Chondrocyte (in vitro differentiated cells): ENCODE results near the gene WWOX. TPM values are rescaled to one million over a fixed set of nuclear protein-coding genes. Genes with fewer than 3 reads are reported as not detected.

Source experiments
- DNase-seq: peaks from one replicate; pipeline ENCODE4 v3.0.0; 2021; ENCODE audit warnings: mixed read lengths, low spot score
- H3K27ac Mint-ChIP-seq: one replicate; pipeline ENCODE4 v1.8.0; 2021; ENCODE audit warnings: mild to moderate bottlenecking, moderate library complexity, mixed read lengths; ENCODE audit not compliant: unreplicated experiment
- H3K27me3 Mint-ChIP-seq: 2 replicates; pipeline ENCODE4 v1.8.0; 2021; ENCODE audit warnings: low read depth, mixed read lengths
- H3K36me3 Mint-ChIP-seq: 2 replicates; pipeline ENCODE4 v1.8.0; 2021; ENCODE audit warnings: low read depth, mixed read lengths
- H3K4me1 Mint-ChIP-seq: 2 replicates; pipeline ENCODE4 v1.8.0; 2021; ENCODE audit warnings: low read depth, mild to moderate bottlenecking, mixed read lengths
- H3K4me3 Mint-ChIP-seq: one replicate; pipeline ENCODE4 v1.8.0; 2021; ENCODE audit warnings: mild to moderate bottlenecking, moderate library complexity, mixed read lengths; ENCODE audit not compliant: unreplicated experiment
- H3K9me3 Mint-ChIP-seq: 2 replicates; pipeline ENCODE4 v1.8.0; 2021; ENCODE audit warnings: low read depth, mixed read lengths
- CTCF ChIP-seq: fragments of 200-600 bp; sonication (generic); IDR thresholded peaks from 2 replicates; pipeline ENCODE4 v1.5.0; 2021; ENCODE audit warnings: antibody characterized with exemption, mild to moderate bottlenecking, moderate library complexity
- total RNA-seq: library from RNA; stranded (reverse); gene quantifications from 3 replicates; pipeline ENCODE4 v1.2.1, GENCODE V29; 2021

The WWOX gene
- total RNA-seq, 1 donor from 2014 or later: 12.1 TPM

- H3K4me3 Mint-ChIP-seq: no peak overlapping the region
- peaks cover 6% of the 10 kb centered on the region for H3K4me1 Mint-ChIP-seq
- H3K27ac Mint-ChIP-seq: no peak overlapping the region
- no peak for DNase-seq
- no peak for TF ChIP-seq CTCF
- no peaks in the 10 kb centered on the region for H3K27me3 Mint-ChIP-seq
- no peaks in the 10 kb centered on the region for H3K9me3 Mint-ChIP-seq
- no peaks in the 10 kb centered on the region for H3K36me3 Mint-ChIP-seq
Observed at GRCh38 chr16:78740269-78740668, 640.8 kb downstream of the WWOX start.

GRCh38 chr16:78742501-78743283 is 643.2 kb downstream of the WWOX start:
- Mint-ChIP-seq H3K27ac (no peak overlapping the region), H3K4me3 (no peak overlapping the region), H3K4me1 (peaks cover 14% of the 10 kb centered on the region), H3K27me3 (no peaks in the 10 kb centered on the region), H3K9me3 (peaks cover 6% of the 10 kb centered on the region), H3K36me3 (no peaks in the 10 kb centered on the region)
- no peak for TF ChIP-seq CTCF
- DNase-seq: no peak

GRCh38 chr16:78743556-78743955 is 644.1 kb downstream of the WWOX start:
- Mint-ChIP-seq H3K9me3 (peaks cover 6% of the 10 kb centered on the region), H3K36me3 (no peaks in the 10 kb centered on the region), H3K4me1 (peaks cover 14% of the 10 kb centered on the region), H3K27me3 (no peaks in the 10 kb centered on the region), H3K4me3 (no peak overlapping the region), H3K27ac (no peak overlapping the region)
- no peak for DNase-seq
- no peak for TF ChIP-seq CTCF

- H3K9me3 Mint-ChIP-seq: peaks cover 6% of the 10 kb centered on the region
- no peaks in the 10 kb centered on the region for H3K36me3 Mint-ChIP-seq
- no peaks in the 10 kb centered on the region for H3K27me3 Mint-ChIP-seq
- no peak for TF ChIP-seq CTCF
- H3K4me3 Mint-ChIP-seq: no peak overlapping the region
- H3K4me1 Mint-ChIP-seq: peaks cover 14% of the 10 kb centered on the region
- DNase-seq: no peak
- no peak overlapping the region for H3K27ac Mint-ChIP-seq
Observed at GRCh38 chr16:78744099-78744498, 644.6 kb downstream of the WWOX start.

GRCh38 chr16:78744796-78745107 is 645.3 kb downstream of the WWOX start:
- Mint-ChIP-seq H3K27me3 (no peaks in the 10 kb centered on the region), H3K9me3 (peaks cover 6% of the 10 kb centered on the region), H3K27ac (no peak overlapping the region), H3K36me3 (no peaks in the 10 kb centered on the region), H3K4me1 (peaks cover 14% of the 10 kb centered on the region), H3K4me3 (no peak overlapping the region)
- no peak for TF ChIP-seq CTCF
- DNase-seq: no peak
